GM21528 (cell line): ENCODE data around the gene TMEM87B.
"Not testable (repeated sequence)": the region's sequence is repeated elsewhere in the genome, so short reads cannot be mapped to it uniquely, and the experiment has no call there.

Experiments used
- ATAC-seq: cut with Tn5 transposase; IDR thresholded peaks from one replicate; pipeline ENCODE4 v1.9.1; 2021; ENCODE audit warnings: mild to moderate bottlenecking, moderate library complexity; ENCODE audit not compliant: unreplicated experiment, low FRiP score

The TMEM87B gene

DNA sequence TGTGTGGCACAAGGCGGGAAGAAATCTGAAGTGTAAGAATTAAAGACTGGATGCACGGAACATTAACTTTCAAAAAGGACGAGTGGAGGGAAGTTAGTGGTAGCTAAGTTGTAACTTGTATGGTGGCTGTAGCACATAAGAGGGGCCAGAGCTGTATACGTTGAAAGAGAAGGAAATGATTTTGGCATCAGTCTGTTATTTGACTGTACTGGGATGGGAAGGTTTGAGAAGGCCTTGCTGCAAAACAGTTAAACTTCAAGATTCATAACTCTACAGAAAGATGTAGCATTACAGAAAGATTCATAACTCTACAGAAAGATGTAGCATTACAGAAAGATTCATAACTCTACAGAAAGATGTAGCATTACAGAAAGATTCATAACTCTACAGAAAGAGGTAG, 58.3 kb downstream of the TMEM87B start:
- not testable (repeated sequence) for ATAC-seq

DNA sequence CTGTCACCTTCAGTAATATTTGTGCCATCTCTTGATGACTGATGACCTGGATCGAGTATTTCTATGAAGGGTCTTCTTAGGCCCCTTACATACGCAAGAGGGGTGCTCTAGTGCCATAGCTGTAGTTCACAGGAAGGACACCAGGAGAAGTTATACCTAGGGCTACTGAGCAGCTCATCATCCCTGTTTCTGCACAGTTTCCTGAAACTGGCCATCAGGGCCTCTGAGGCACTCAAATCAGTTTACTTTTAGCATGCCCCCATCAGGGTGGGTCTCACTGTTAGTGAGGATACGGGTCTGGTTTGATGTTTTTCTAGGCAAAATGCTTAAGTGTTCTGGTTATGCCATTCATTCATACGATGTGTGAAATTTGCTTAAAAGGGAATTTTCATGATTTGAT, 63.1 kb downstream of the TMEM87B start:
- no peak for ATAC-seq

DNA sequence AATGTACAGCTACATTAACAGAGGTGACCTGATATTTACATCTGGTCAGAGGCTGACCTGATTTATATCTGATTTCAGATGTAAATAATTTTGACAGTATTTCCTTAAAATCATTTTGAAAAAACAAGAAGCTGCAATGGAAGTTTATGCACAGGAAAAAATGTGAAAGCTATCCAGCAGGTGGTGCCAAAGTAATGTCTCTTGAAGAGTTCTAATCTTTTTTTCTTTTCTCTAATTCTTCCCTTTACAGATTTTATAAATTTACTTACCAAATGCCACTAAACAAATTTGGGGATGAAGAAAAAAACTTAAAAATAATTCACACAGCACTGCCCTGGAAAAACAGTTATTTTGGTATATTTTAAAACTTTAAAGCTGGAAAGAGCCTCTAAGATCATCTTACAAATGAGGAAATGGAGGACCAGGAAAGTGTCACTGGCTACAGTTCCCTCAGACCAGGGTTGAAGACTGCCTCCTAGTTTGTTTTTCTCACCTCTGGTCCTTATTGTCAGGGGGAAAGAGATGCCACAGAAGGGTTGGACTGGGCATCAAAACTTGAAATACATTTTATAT, 66.7 kb downstream of the TMEM87B start:
- no peak for ATAC-seq

DNA sequence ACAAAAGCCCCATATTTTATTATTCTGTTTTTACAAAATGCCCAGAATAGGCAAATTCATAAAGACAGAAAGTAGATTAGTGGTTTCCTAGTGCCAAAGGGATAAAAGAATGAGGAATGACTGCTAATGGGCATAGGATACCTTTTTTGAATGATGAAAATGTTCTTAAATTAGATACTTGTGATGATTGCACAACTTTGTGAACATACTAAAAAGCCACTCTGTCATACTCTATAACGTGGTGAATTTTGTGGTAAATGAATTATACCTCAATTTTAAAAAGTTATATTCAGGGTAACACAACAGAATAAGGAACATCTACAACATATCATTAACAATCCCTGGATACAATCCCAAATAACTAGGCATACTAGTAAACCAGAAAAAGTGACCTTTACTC, 74.0 kb downstream of the TMEM87B start:
- no peak for ATAC-seq

DNA sequence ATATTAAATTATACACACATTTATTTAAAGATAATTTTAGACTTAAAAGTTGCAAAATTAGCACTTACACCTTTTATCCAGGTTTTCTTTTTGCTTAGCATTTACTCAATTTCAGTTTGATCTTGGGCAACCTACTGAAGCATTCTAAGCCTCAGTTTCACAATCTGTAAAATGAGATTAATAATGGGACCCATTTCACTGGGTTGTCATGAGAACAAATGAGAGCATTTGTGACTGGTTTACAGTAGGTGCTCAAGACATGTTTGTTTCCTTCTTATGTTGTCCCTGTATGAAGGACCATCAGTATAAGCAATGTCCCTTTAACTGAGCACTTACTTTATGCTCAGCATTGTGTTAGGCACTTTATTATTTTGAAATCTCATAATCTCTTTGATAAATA, 78.3 kb downstream of the TMEM87B start:
- ATAC-seq = no peak

DNA sequence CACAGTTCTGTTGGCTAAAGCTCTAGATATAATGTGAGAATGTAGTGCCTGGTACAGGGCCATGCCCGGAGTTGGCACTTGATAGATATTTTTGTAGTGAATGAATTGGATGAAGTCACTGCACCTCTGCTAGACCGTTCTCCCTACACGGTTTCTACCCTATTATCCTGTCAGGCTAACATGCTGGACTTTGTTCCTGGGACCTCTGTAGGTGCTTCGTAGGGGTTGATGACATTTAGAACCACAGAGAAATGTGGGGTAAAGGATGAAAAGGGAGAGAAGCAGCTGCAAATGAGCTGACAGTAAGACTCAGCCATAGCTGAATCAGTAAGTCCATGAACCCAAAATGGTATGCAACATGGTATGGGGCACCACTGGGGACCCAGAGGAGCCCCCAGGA, 79.1 kb downstream of the TMEM87B start:
- no peak for ATAC-seq

DNA sequence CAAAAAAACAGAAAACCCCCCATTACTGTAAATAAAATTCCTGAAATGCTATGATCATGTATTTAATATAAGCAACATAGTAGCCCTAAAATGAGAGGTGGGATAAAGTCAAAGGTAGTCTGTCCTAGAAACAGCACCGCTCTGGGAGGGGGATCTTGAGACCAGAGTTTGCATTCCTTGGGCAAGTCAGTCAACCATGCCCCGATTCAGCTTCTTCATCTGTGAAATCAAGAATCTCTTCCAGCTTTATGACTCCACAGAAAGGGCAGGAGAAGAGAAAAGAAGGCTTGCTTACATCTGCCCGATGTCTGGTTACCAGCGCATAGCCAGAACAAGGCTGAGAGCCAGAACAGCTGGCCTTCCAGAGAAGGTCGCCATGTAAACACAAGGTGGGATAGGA, 81.0 kb downstream of the TMEM87B start:
- ATAC-seq = no peak

DNA sequence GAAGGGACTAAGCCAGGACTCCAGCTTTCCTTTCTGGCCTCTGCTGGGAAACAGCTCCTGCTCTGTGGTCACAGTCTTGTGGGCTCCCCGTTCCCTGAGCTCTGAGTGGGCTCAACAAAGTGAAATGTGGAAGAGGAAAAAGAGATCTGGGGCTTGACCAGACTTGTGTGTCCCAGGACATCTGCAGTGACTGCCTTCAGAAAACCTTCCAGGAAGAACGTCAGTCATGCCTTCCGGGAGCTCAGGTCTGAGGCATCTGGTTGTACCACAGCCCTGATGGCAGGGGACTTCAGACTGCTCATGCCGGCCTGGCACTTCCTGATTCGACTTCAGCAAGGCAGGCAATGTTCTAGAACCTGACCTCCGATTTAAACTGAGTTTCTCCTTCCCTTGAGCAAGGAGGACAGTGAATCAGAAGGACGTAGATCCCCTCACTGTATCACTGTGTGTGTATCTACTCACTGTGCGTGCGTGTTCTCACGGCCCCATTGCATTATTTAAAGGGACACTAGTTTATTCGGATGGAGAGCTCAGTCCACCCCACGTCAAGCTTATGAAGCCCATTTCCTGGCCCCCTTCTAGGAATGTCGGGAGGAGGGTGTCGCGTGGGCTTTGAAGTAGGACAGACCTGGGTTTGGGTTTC, 82.6 kb downstream of the TMEM87B start:
- no peak for ATAC-seq

DNA sequence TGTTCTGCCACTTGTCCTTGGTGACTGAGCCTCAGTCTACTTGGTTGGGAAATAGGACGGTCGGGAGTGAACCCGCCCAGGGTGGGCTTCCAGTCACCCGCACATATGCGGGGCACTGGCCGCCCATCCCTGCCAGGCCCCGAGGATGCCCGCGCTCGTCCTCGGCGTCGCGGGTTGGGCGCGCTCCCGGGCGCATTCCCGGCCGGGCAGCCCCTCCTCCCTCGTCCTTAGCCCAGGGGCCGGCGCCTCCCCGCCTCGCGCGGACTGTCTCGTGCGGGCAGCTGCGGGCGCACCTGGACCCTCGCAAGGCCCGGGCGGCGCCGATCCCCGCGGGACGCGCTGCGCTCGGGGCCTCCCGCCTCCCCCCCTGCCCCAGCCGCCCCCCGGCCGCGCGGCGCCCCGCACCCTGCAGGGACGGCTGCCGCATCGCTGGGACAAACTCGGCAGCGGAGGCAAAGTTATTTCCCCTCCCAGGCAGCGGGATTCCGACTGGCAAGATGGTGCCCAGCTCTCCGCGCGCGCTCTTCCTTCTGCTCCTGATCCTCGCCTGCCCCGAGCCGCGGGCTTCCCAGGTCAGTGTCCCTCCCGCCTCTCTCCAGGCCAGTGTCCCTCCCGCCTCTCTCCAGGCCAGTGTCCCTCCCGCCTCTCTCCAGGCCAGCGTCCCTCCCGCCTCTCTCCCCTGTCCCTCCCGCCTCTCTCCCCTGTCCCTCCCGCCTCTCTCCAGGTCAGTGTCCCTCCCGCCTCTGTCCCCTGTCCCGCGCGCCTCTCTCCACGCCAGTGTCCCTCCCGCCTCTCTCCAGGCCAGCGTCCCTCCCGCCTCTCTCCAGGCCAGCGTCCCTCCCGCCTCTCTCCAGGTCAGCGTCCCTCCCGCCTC, 83.3 kb downstream of the TMEM87B start, which contains the start of gene FBLN7:
TSS of gene FBLN7 (plus strand) at position 227 of the 874 bp plus-strand sequence. CDS start at position 498, 271 bp downstream.
- no peak for ATAC-seq

DNA sequence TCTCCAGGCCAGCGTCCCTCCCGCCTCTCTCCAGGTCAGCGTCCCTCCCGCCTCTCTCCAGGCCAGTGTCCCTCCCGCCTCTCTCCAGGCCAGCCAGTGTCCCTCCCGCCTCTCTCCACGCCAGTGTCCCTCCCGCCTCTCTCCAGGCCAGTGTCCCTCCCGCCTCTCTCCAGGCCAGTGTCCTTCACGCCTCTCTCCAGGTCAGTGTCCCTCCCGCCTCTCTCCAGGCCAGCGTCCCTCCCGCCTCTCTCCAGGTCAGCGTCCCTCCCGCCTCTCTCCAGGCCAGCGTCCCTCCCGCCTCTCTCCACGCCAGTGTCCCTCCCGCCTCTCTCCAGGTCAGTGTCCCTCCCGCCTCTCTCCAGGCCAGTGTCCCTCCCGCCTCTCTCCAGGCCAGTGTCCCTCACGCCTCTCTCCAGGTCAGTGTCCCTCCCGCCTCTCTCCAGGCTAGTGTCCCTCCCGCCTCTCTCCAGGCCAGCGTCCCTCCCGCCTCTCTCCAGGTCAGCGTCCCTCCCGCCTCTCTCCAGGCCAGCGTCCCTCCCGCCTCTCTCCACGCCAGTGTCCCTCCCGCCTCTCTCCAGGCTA, 84.1 kb downstream of the TMEM87B start:
- ATAC-seq = not testable (repeated sequence)

DNA sequence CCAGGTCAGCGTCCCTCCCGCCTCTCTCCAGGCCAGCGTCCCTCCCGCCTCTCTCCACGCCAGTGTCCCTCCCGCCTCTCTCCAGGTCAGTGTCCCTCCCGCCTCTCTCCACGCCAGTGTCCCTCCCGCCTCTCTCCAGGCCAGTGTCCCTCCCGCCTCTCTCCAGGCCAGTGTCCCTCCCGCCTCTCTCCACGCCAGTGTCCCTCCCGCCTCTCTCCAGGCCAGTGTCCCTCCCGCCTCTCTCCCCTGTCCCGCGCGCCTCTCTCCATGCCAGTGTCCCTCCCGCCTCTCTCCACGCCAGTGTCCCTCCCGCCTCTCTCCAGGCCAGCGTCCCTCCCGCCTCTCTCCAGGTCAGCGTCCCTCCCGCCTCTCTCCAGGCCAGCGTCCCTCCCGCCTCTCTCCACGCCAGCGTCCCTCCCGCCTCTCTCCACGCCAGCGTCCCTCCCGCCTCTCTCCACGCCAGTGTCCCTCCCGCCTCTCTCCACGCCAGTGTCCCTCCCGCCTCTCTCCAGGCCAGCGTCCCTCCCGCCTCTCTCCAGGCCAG, 84.7 kb downstream of the TMEM87B start:
- not testable (repeated sequence) for ATAC-seq

DNA sequence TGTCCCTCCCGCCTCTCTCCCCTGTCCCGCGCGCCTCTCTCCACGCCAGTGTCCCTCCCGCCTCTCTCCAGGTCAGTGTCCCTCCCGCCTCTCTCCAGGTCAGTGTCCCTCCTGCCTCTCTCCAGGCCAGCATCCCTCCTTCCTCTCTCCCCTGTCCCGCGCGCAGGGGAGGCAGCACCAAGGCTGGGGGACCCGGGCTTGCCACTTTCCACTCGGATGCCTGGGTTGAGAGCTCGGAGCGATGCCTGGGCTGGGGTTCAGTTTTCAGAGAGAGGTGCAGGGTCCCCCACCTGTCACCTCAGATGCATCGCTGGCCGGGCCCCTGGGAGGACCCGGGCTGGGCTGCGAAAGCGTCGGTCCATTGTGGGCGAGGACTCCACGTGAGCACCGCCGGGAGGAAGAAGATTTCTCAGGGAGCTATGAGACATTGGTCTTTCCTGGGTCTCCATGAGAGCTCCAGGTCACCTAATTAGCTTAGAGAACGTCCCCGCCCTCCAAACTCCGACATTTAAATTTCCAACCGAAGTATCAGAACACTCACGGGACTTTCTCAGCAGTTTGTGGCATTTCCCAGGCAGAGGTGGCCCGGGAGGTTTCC, 85.2 kb downstream of the TMEM87B start:
- ATAC-seq = no peak

DNA sequence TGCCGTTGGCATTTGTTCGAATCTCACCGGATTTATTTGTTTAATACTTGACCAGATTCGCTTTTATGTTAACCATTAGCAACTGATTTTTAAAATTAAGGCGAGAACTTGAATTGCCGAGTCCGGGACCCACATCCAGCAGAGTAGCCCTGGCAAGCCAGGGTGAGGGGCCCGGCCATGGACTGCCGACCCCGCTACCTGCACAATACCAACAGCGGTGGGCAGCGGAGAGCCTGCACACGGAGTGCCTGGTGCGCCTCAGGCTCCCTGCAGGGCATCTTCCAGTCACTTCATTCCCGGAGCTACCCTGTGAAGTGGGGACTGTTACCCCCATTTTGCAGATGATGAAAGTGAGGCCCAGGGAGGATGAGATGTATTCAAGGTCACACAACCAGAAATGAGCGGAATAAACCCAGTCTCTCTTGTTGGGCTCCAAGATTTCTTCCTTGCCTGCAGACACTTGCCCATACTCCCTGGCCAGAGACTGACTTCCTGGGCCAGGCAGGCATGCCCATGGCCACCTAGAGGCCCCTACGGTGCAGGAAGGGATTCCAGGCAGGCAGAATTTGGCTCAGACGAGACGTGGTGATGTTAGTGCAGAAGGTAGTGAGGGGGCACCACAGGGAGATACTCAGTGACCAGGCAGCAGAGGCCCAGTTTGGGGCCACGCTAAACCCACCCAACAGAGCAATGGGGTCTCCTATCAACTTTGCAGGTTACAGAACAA, 86.0 kb downstream of the TMEM87B start:
- no peak for ATAC-seq

DNA sequence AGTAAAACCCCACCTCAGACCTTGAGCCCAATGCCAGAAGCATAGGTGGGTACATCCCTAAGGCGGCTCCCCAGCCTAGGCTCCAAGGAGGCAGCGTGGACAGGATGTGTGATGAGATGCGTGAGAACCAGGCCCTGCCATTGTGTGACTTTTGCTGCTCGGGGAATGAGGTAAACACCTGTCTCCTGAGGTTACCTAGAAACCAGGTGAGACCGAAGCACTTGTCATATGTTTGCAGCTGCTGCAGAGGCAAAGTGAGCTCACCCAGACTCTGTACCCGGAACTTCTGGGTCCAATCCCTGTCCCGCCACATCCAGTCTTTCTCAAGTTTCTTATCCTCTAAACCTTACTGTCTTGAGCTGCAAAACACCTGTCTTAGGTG, 86.5 kb downstream of the TMEM87B start:
- no peak for ATAC-seq

DNA sequence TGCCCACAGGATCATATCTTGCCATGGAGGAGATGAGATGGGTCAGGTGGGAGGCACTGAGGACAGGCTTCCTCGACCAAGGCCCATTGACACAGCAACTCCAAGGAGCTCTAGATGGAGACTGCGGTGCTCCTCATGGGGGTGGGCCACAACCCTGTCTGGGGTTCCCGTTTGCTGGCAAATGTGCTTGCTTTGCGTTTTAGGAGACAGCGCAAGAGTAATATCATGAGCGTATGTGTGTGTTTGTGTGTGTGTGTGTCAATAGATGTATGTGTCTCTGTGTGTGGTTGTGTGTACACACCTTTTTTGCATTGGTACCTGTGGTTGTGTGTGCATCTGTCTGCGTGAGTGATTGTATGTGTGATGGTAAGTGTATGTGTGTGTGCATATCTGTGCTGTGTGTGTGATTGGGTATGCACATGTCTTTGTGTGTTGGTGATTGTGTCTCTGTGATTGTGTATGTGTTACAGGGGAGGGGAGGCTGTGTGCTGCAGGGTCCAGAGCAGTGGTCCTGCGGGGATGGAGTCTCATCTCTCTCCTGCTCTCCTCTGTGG, 87.5 kb downstream of the TMEM87B start:
- no peak for ATAC-seq

DNA sequence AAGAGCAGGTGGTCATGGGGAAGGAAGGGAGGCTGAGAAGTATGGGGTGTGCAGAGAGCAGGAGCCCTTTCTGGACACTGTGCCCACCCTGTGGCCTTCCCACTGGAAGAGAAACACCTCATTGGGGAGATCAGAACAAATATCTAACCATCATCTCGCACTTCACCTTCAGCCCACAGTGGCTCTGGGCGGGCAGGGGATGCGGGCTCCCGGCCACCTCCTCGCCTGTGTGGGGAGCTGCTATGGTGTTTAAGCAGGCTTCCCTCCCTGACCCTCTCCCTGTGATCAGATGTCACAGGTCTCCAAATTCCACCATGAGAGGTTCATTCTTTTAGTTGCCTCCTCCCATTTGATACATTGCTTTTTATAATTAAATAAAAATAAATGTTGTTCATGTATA, 88.1 kb downstream of the TMEM87B start:
- ATAC-seq = no peak

DNA sequence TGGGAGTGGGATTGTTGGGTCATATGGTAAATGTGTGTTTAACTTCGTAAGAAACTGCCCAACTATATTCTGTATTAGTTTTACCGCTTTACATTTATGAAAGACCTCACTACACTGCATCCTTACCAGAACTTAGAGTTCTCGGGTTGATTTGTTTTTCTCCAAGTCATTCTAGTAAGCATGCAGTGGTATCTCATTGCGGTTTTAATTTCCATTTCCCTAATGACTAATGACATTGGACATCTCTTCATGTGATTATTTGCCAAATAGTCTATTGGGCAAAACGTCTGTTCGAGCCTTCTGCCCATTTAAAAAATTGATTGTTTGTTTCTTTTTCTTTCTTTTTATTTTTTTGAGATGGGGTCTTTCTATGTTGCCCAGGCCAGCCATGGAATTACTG, 89.9 kb downstream of the TMEM87B start:
- ATAC-seq = no peak

DNA sequence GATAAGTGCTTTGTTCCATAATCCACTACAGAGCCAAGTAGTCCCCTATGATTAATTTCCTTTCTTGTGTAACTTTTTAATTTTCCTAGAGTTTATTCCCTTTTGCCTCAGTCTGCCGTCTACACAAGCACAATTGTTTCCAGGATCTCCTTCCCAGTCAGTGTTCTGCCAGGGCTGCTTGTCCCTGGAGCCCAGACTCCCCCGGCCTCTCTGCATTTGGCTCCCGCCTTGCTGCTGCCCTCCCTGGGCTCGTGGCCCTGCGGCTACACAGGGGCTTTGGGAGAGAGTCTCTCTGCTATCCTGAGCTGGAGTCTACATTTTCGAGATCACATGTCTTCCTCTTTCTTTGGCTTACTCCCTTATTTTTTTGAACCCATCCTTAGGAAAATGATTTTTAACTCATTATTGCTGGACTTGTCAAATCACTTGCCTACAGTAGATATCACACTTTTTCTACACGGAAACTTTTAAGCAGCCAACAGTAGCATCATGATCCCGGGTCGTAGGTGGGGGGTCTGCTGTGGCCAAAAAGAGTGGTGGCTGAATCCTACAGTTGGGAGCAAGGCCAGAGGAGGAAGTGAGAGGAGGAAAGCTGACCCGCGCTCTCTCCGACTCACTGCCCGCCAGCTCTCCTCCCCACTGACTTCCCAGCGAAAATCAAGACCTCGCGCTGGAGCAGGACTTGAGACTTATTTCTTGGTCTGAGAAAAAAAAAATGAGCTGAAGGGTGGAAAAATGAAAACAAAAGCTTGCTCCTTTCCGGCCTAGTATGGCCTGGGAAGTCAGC, 92.5 kb downstream of the TMEM87B start:
- no peak for ATAC-seq

DNA sequence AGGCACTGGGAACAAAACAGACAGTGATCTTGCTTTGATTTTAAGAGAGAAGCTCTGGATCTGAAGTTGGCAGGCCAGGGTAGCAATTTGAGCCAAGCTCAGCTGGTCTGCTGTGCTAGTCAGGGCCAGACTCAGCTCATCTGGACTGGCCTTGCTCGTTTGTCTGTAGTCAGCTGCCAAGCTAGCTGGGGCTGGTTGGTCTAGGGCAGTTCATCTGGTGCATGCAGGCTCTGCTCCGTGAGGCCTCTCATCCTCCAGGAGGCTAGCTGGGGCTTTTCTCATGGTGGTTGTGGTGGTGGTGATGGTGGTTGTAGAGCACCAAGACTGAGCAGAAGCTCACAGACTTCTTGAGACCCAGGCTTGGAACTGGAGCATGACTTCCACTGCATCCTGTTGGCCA, 93.4 kb downstream of the TMEM87B start:
- ATAC-seq = no peak
